Suprapubic skin (tissue), 4 donors: ENCODE results near the gene METTL1. TPM values are rescaled to one million over a fixed set of nuclear protein-coding genes. Genes with fewer than 3 reads are reported as not detected.
A peak's percentile ranks its signal among the peaks of the same experiment; 100 is the strongest.

ENCODE experiments used
- DNase-seq, 2 donors: peaks; one replicate each; pipeline ENCODE4 v3.0.0-alpha.2; 2019; ENCODE audit warnings: low spot score in 2 of 2
- H3K27ac ChIP-seq: fragments of 200-600 bp; sonication (generic); one replicate; pipeline ENCODE4 v1.5.1; 2019
- H3K27me3 ChIP-seq: fragments of 200-600 bp; sonication (generic); one replicate; pipeline ENCODE4 v1.5.1; 2019
- H3K36me3 ChIP-seq: fragments of 200-600 bp; sonication (generic); one replicate; pipeline ENCODE4 v1.5.1; 2019
- H3K4me1 ChIP-seq: fragments of 200-600 bp; sonication (generic); one replicate; pipeline ENCODE4 v1.5.1; 2019
- H3K4me3 ChIP-seq: fragments of 200-600 bp; sonication (generic); one replicate; pipeline ENCODE4 v1.5.1; 2019; ENCODE audit warnings: mild to moderate bottlenecking
- H3K9me3 ChIP-seq: fragments of 200-600 bp; sonication (generic); one replicate; pipeline ENCODE4 v1.5.1; 2019
- EP300 ChIP-seq: sonication (generic); formaldehyde crosslinking; IDR thresholded peaks from one replicate; pipeline ENCODE4 v1.6.1; 2017; ENCODE audit warnings: antibody characterized with exemption
- POLR2A ChIP-seq, 2 donors: fragments of 450-650 bp; IDR thresholded peaks; one replicate each; pipeline ENCODE4 v1.6.1; 2017; ENCODE audit warnings: antibody characterized with exemption in 2 of 2, mild to moderate bottlenecking in 2 of 2, moderate library complexity in 2 of 2
- POLR2AphosphoS5 ChIP-seq, 3 donors: sonication (generic); formaldehyde crosslinking; IDR thresholded peaks; one replicate each; pipeline ENCODE4 v1.6.1; 2017; ENCODE audit warnings: antibody characterized with exemption in 3 of 3
- WGBS: methylation state at CpG from one replicate; pipeline ENCODE4 v1.1.5; 2018; 5-methylcytosine and 5-hydroxymethylcytosine counted together
- total RNA-seq, 4 donors: library from RNA; depleted of rRNA; stranded (reverse); fragments of >200 nt; gene quantifications; one replicate each; pipeline ENCODE4 v1.1.0, GENCODE V29; 2016
- TF ChIP-seq, protein P1 (sequence below), 2 donors: fragments of 200-600 bp in 1 of 2; fragments of 450-650 bp in 1 of 2; sonication (generic) in 1 of 2; IDR thresholded peaks; one replicate each; pipeline ENCODE4 v1.5.1; 2016 to 2019; ENCODE audit warnings: antibody characterized with exemption in 2 of 2, mild to moderate bottlenecking in 1 of 2, moderate library complexity in 1 of 2

The METTL1 gene
- total RNA-seq, 4 donors from 2014 or later, result 9.1 to 24.1 (median 16.4) TPM

GRCh38 chr12:57752668-57753000 lies 19.3 kb downstream of the METTL1 start:
- H3K4me1 ChIP-seq, result peaks cover 52% of the 10 kb centered on the region
- 5% methylated on average over 5 of the region's 5 CpGs for WGBS

DNA sequence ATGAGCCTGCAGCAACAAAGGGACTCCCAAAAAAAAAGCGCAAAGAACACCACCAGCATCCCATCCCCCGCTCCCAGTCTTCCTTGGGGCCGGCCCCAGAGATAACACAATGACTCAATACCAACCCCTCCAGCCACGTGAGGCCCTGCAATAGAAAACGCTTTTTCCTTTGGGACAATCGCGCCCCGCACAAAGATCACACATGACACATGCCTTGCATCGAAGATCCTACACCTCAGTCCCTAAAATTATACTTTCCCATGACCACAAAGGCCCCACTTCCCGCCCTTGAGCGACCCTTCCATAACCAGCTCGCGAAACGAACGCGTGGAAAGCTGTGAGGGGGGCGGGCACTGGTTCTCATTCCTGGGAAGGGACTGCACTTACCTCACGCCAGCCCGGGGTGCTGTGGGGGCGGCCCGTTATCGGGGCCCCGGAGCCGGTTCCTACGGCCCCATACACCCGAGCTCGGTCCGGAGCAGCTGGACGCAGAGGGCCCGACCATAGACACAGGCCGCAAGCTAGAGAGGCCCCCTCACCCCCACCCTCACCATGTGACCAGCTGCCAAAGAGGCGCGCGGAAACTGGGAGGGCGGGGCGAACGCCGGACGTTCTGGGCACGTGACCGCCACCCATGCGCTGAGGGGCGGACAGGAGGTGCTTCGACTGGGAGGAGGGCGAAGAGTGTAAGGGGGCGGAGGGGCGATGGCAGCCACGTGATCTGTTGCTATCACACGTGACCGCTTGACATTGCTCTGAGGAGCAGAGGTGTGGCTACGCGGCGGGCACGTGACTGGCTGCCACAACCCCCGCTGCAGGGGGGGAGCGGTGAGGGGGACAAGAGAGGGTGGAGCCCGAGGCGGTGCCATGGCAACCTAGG lies 19.9 kb downstream of the METTL1 start, which contains the start of gene CDK4:
CDK4 (minus strand) TSS at position 523 of the 880 bp plus-strand sequence. CDS start 593 bp downstream, outside the sequence.
- Histone ChIP-seq H3K36me3 (peaks cover 26% of the 10 kb centered on the region), H3K27me3 (no peaks in the 10 kb centered on the region), H3K27ac (peak within 1 kb of the TSS; percentile 90), H3K9me3 (no peaks in the 10 kb centered on the region), H3K4me3 (peak within 1 kb of the TSS; percentile 71), H3K4me1 (peaks cover 52% of the 10 kb centered on the region)
- DNase-seq, result peak; percentile 100
- TF ChIP-seq POLR2AphosphoS5 (IDR thresholded peaks at IDR 0.05) (peak in 2 of 3 donors; percentile 17 to 97), POLR2A (IDR thresholded peaks at IDR 0.05) (peak in 1 of 2 donors; percentile 74), EP300 (no peak)
- TF ChIP-seq, protein P1, sequence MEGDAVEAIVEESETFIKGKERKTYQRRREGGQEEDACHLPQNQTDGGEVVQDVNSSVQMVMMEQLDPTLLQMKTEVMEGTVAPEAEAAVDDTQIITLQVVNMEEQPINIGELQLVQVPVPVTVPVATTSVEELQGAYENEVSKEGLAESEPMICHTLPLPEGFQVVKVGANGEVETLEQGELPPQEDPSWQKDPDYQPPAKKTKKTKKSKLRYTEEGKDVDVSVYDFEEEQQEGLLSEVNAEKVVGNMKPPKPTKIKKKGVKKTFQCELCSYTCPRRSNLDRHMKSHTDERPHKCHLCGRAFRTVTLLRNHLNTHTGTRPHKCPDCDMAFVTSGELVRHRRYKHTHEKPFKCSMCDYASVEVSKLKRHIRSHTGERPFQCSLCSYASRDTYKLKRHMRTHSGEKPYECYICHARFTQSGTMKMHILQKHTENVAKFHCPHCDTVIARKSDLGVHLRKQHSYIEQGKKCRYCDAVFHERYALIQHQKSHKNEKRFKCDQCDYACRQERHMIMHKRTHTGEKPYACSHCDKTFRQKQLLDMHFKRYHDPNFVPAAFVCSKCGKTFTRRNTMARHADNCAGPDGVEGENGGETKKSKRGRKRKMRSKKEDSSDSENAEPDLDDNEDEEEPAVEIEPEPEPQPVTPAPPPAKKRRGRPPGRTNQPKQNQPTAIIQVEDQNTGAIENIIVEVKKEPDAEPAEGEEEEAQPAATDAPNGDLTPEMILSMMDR (IDR thresholded peaks at IDR 0.05), result no peak
- WGBS, result 0% methylated on average over 46 of the region's 58 CpGs

More at GRCh38 chr12:57752668-57753000, 19.3 kb downstream of the METTL1 start:
- no peak overlapping the region for H3K27ac ChIP-seq
- no peaks in the 10 kb centered on the region for H3K9me3 ChIP-seq
- peaks cover 20% of the 10 kb centered on the region for H3K36me3 ChIP-seq
- H3K4me3 ChIP-seq, result peak overlapping the region; percentile 71
- H3K27me3 ChIP-seq, result no peaks in the 10 kb centered on the region
- no peak for TF ChIP-seq POLR2AphosphoS5 (IDR thresholded peaks at IDR 0.05)
- no peak for TF ChIP-seq EP300
- TF ChIP-seq, protein P1 (IDR thresholded peaks at IDR 0.05), result no peak
- TF ChIP-seq POLR2A (IDR thresholded peaks at IDR 0.05), result no peak
- DNase-seq, result no peak

GRCh38 chr12:57751432-57751787 lies 20.5 kb downstream of the METTL1 start:
- no peak for DNase-seq
- TF ChIP-seq EP300 (no peak), POLR2A (IDR thresholded peaks at IDR 0.05) (no peak), POLR2AphosphoS5 (IDR thresholded peaks at IDR 0.05) (no peak)
- TF ChIP-seq, protein P1 (IDR thresholded peaks at IDR 0.05), result no peak
- H3K27ac ChIP-seq, result peak overlapping the region; percentile 90
- peak overlapping the region; percentile 71 for H3K4me3 ChIP-seq
- WGBS, result 13% methylated on average over 4 of the region's 8 CpGs
- H3K27me3 ChIP-seq, result no peaks in the 10 kb centered on the region
- peaks cover 32% of the 10 kb centered on the region for H3K36me3 ChIP-seq
- no peaks in the 10 kb centered on the region for H3K9me3 ChIP-seq
- peaks cover 47% of the 10 kb centered on the region for H3K4me1 ChIP-seq

DNA sequence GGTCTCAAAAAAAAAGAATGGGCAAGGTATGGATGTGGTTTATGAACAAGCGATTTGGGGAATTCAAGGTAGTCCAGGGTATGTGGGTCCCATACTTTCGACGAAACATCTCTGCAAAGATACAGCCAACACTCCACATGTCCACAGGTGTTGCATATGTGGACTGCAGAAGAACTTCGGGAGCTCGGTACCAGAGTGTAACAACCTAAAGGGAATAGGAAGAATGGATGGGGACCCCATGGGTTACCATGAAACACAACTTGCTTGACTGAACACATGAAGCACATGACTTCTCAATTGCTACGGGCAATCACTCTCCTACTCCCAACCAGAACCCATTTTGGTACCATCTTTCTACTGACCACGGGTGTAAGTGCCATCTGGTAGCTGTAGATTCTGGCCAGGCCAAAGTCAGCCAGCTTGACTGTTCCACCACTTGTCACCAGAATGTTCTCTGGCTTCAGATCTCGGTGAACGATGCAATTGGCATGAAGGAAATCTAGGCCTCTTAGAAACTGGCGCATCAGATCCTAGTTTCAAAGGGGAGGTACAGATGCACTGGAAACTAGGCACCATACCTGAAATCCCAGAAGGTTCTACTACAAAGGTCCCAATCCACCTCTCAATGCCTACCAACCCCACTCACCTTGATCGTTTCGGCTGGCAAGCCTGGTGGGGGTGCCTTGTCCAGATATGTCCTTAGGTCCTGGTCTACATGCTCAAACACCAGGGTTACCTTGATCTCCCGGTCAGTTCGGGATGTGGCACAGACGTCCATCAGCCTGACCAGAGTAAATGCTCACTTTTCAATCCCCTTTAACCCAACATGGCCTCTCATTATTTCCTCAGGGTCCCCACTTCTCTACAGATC lies 21.1 kb downstream of the METTL1 start:
- Histone ChIP-seq H3K4me3 (peak overlapping the region; percentile 71), H3K36me3 (peaks cover 33% of the 10 kb centered on the region), H3K4me1 (peaks cover 45% of the 10 kb centered on the region), H3K27me3 (no peaks in the 10 kb centered on the region), H3K9me3 (no peaks in the 10 kb centered on the region), H3K27ac (peak overlapping the region; percentile 90)
- no peak for DNase-seq
- TF ChIP-seq POLR2AphosphoS5 (IDR thresholded peaks at IDR 0.05) (no peak), EP300 (no peak), POLR2A (IDR thresholded peaks at IDR 0.05) (no peak)
- TF ChIP-seq, protein P1 (IDR thresholded peaks at IDR 0.05), result no peak
- 93% methylated on average over 15 of the region's 15 CpGs for WGBS

DNA sequence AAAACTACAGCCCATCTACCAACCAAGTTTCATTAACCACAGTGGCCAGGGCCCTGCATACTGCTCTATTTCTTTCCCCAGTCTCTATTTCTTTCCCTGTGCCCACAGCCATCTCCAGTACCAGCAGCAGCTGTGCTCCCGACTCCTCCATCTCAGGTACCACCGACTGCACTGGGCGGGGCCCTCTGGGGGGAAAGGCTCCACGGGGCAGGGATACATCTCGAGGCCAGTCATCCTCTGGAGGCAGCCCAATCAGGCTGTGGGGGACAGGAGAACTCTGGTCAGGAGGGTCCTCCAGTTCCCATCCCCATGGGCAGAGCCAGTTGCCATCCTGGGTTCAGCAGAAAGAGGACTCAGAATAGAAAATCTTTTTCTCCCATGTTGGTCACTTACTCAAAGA lies 22.8 kb downstream of the METTL1 start:
- DNase-seq, result no peak
- WGBS, result 98% methylated on average over 5 of the region's 5 CpGs
- Histone ChIP-seq H3K4me3 (no peak overlapping the region), H3K9me3 (no peaks in the 10 kb centered on the region), H3K4me1 (peaks cover 43% of the 10 kb centered on the region), H3K27me3 (no peaks in the 10 kb centered on the region), H3K27ac (no peak overlapping the region), H3K36me3 (peaks cover 33% of the 10 kb centered on the region)
- no peak for TF ChIP-seq POLR2A (IDR thresholded peaks at IDR 0.05)
- no peak for TF ChIP-seq POLR2AphosphoS5 (IDR thresholded peaks at IDR 0.05)
- TF ChIP-seq, protein P1 (IDR thresholded peaks at IDR 0.05), result no peak
- TF ChIP-seq EP300, result no peak
